CD14-positive monocyte (primary cell): ENCODE results near the gene GSTM4. TPM values are rescaled to one million over a fixed set of nuclear protein-coding genes. Genes with fewer than 3 reads are reported as not detected.
A peak's percentile ranks its signal among the peaks of the same experiment; 100 is the strongest.

Experiments
- DNase-seq, 3 donors: peaks; one replicate each; pipeline ENCODE4 v3.0.0-alpha.2; 2011 to 2022
- H2AFZ ChIP-seq: 2 replicates; pipeline ENCODE4 v1.6.0; 2012; ENCODE audit warnings: mild to moderate bottlenecking, low read depth, low read length, inconsistent platforms; ENCODE audit not compliant: insufficient read depth, poor library complexity, severe bottlenecking
- H3K27ac ChIP-seq, 2 donors: 1 replicate in 1 of 2; 2 replicates in 1 of 2; pipeline ENCODE4 v1.5.1; 2012 to 2013; ENCODE audit warnings: low read length in 2 of 2, control low read depth in 1 of 2, inconsistent platforms in 1 of 2, low read depth in 1 of 2, mild to moderate bottlenecking in 1 of 2
- H3K27me3 ChIP-seq, 2 donors: one replicate each; pipeline versions ENCODE4 v1.6.0 to v1.6.1; 2011 to 2013; ENCODE audit warnings: low read length in 2 of 2; ENCODE audit not compliant: control insufficient read depth in 2 of 2, insufficient read depth in 2 of 2
- H3K36me3 ChIP-seq, 2 donors: replicated peaks in 1 of 2; 1 replicate in 1 of 2; 2 replicates in 1 of 2; pipeline versions ENCODE4 v1.5.1 to v1.6.1; 2012 to 2013; ENCODE audit warnings: low read length in 2 of 2, control low read depth in 1 of 2, inconsistent platforms in 1 of 2, mild to moderate bottlenecking in 1 of 2; ENCODE audit not compliant: insufficient read depth in 2 of 2, control insufficient read depth in 1 of 2
- H3K4me1 ChIP-seq, 2 donors: 1 replicate in 1 of 2; 2 replicates in 1 of 2; pipeline versions ENCODE4 v1.5.1 to v1.6.1; 2012 to 2013; ENCODE audit warnings: low read length in 2 of 2, control low read depth in 1 of 2, inconsistent platforms in 1 of 2, mild to moderate bottlenecking in 1 of 2, moderate library complexity in 1 of 2; ENCODE audit not compliant: insufficient read depth in 2 of 2, control insufficient read depth in 1 of 2
- H3K4me2 ChIP-seq: replicated peaks from 2 replicates; pipeline ENCODE3; 2012; ENCODE audit warnings: low read length, moderate library complexity, mild to moderate bottlenecking; ENCODE audit not compliant: poor library complexity, severe bottlenecking; ENCODE audit errors: extremely low read depth
- H3K4me3 ChIP-seq, 3 experiments: fragments of 200-600 bp in 1 of 3; sonication (generic) in 1 of 3; replicated peaks in 1 of 3; 1 replicate in 2 of 3; 2 replicates in 1 of 3; pipeline ENCODE4 v1.5.1; 2011 to 2013; ENCODE audit warnings: low read length in 3 of 3, mild to moderate bottlenecking in 3 of 3, control low read depth in 2 of 3, low read depth in 2 of 3, inconsistent platforms in 1 of 3, moderate library complexity in 1 of 3
- H3K79me2 ChIP-seq: 2 replicates; pipeline ENCODE4 v1.6.0; 2012; ENCODE audit warnings: mild to moderate bottlenecking, control low read depth, inconsistent platforms, low read length, moderate library complexity; ENCODE audit not compliant: insufficient read depth
- H3K9ac ChIP-seq: 2 replicates; pipeline ENCODE4 v1.6.0; 2017; ENCODE audit warnings: low read length, mild to moderate bottlenecking; ENCODE audit not compliant: insufficient read depth, poor library complexity, severe bottlenecking
- H3K9me3 ChIP-seq, 2 donors: replicated peaks in 1 of 2; 1 replicate in 1 of 2; 2 replicates in 1 of 2; pipeline versions ENCODE4 v1.5.1 to v1.6.1; 2012 to 2013; ENCODE audit warnings: low read length in 2 of 2, control low read depth in 1 of 2; ENCODE audit not compliant: control insufficient read depth in 1 of 2, insufficient read depth in 1 of 2
- H4K20me1 ChIP-seq: 2 replicates; pipeline ENCODE4 v1.6.0; 2012; ENCODE audit warnings: mild to moderate bottlenecking, low read length, control low read depth, moderate library complexity; ENCODE audit not compliant: insufficient read depth
- H3K27ac Mint-ChIP-seq, 7 donors: one replicate each; pipeline ENCODE4 v1.8.0; 2020; ENCODE audit warnings: mild to moderate bottlenecking in 7 of 7, mixed read lengths in 7 of 7, moderate library complexity in 6 of 7, inconsistent platforms in 2 of 7
- H3K27me3 Mint-ChIP-seq, 3 donors: one replicate each; pipeline ENCODE4 v1.8.0; 2021 to 2022; ENCODE audit warnings: low read depth in 3 of 3, mild to moderate bottlenecking in 3 of 3, mixed read lengths in 3 of 3, moderate library complexity in 3 of 3, inconsistent platforms in 1 of 3
- H3K36me3 Mint-ChIP-seq, 2 donors: one replicate each; pipeline ENCODE4 v1.8.0; 2020; ENCODE audit warnings: mixed read lengths in 2 of 2, inconsistent platforms in 1 of 2, mild to moderate bottlenecking in 1 of 2
- H3K4me1 Mint-ChIP-seq: one replicate; pipeline ENCODE4 v1.8.0; 2020; ENCODE audit warnings: mild to moderate bottlenecking, mixed read lengths
- H3K4me3 Mint-ChIP-seq, 2 donors: one replicate each; pipeline ENCODE4 v1.8.0; 2020; ENCODE audit warnings: mild to moderate bottlenecking in 2 of 2, mixed read lengths in 2 of 2, moderate library complexity in 1 of 2
- H3K9me3 Mint-ChIP-seq, 7 donors: one replicate each; pipeline ENCODE4 v1.8.0; 2020 to 2022; ENCODE audit warnings: mixed read lengths in 7 of 7, mild to moderate bottlenecking in 6 of 7, moderate library complexity in 6 of 7, inconsistent platforms in 2 of 7
- CTCF ChIP-seq: fragments of 200-600 bp; IDR thresholded peaks from one replicate; pipeline ENCODE4 v1.8.0; 2022; ENCODE audit warnings: antibody characterized with exemption, mild to moderate bottlenecking
- WGBS: methylation state at CpG from one replicate; pipeline ENCODE4 v1.1.5; 2013; ENCODE audit warnings: missing lambda C conversion rate; ENCODE audit not compliant: insufficient coverage; 5-methylcytosine and 5-hydroxymethylcytosine counted together
- intact Hi-C, 2 donors: fragments of 100-400 bp; cut with micrococcal nuclease; formaldehyde crosslinking; loops; one replicate each; pipeline versions ENCODE4 v1.15.0 to v1.15.1; 2023
- polyA plus RNA-seq, 3 donors: library from polyadenylated mRNA; depleted of rRNA in 1 of 3; unstranded in 2 of 3; stranded (reverse) in 1 of 3; fragments of 300-500 nt in 2 of 3; fragments of >200 nt in 1 of 3; fragmentation: Illumina TruSeq in 2 of 3; gene quantifications; 1 replicate in 2 of 3; 2 replicates in 1 of 3; pipeline ENCODE4 v1.2.3, GENCODE V29; 2012 to 2021

GSTM4 gene
- polyA plus RNA-seq, 3 donors = 11.9 to 22.9 (median 15.9) TPM

GRCh38 chr1:109630898-109631512, 24.9 kb upstream of the GSTM4 start:
- Histone ChIP-seq H2AFZ (no peak overlapping the region), H3K27me3 (no peaks in the 10 kb centered on the region), H4K20me1 (peaks cover 66% of the 10 kb centered on the region), H3K4me2 (no peak overlapping the region), H3K36me3 (peaks cover 64 to 67% of the 10 kb centered on the region in 2 donors), H3K79me2 (no peaks in the 10 kb centered on the region), H3K4me1 (peaks cover 9 to 13% of the 10 kb centered on the region in 2 donors), H3K9ac (no peak overlapping the region), H3K9me3 (no peaks in the 10 kb centered on the region), H3K4me3 (no peak overlapping the region), H3K27ac (no peak overlapping the region)
- Mint-ChIP-seq H3K4me3 (no peak overlapping the region), H3K36me3 (peaks cover 60 to 66% of the 10 kb centered on the region in 2 donors), H3K27ac (no peak overlapping the region), H3K27me3 (peaks cover 0 to 6% (median 5%) of the 10 kb centered on the region in 3 donors), H3K4me1 (peaks cover 14% of the 10 kb centered on the region), H3K9me3 (peaks cover 0 to 2% (median 0%) of the 10 kb centered on the region in 7 donors)
- WGBS = 95% methylated on average over 14 of the region's 14 CpGs
- no peak for TF ChIP-seq CTCF
- intact Hi-C loops = no loop called here
- DNase-seq = no peak

GRCh38 chr1:109631513-109632505, 24.1 kb upstream of the GSTM4 start:
- no peak for TF ChIP-seq CTCF
- Mint-ChIP-seq H3K4me1 (peaks cover 21% of the 10 kb centered on the region), H3K27me3 (peaks cover 0 to 6% (median 5%) of the 10 kb centered on the region in 3 donors), H3K9me3 (peaks cover 0 to 2% (median 0%) of the 10 kb centered on the region in 7 donors), H3K4me3 (no peak overlapping the region), H3K36me3 (peaks cover 53 to 58% of the 10 kb centered on the region in 2 donors), H3K27ac (peak overlapping the region in 2 of 7 donors; percentile 50 to 58)
- Histone ChIP-seq H4K20me1 (peaks cover 58% of the 10 kb centered on the region), H3K4me2 (no peak overlapping the region), H3K4me1 (peaks cover 16 to 20% of the 10 kb centered on the region in 2 donors), H2AFZ (no peak overlapping the region), H3K36me3 (peaks cover 56 to 59% of the 10 kb centered on the region in 2 donors), H3K79me2 (no peaks in the 10 kb centered on the region), H3K27me3 (no peaks in the 10 kb centered on the region), H3K9me3 (no peaks in the 10 kb centered on the region), H3K4me3 (no peak overlapping the region), H3K9ac (no peak overlapping the region), H3K27ac (no peak overlapping the region)
- 95% methylated on average over 13 of the region's 16 CpGs for WGBS
- DNase-seq = peak in 1 of 3 donors; percentile 2
- intact Hi-C loops = no loop called here
